H1 (cell line): Measurements from ENCODE around the gene CTLA4. TPM values are rescaled to one million over a fixed set of nuclear protein-coding genes. Genes with fewer than 3 reads are reported as not detected.

Source experiments
- CHD2 ChIP-seq: IDR thresholded peaks from 2 replicates; pipeline ENCODE4 v1.6.1; 2012; ENCODE audit warnings: low read length, improper control_type of control experiment
- HDAC2 ChIP-seq, 2 experiments: fragments of 300-600 bp in 1 of 2; sonication (generic) in 1 of 2; IDR thresholded peaks; 2 replicates each; pipeline ENCODE4 v1.6.1; 2011 to 2012; ENCODE audit warnings: low read depth in 2 of 2, low read length in 2 of 2, mild to moderate bottlenecking in 2 of 2, moderate library complexity in 2 of 2, borderline replicate concordance in 1 of 2, inconsistent platforms in 1 of 2
- SIRT6 ChIP-seq: IDR thresholded peaks from one replicate; pipeline ENCODE4 v1.7.1; 2012; ENCODE audit warnings: low read length, inconsistent platforms
- SP4 ChIP-seq: IDR thresholded peaks from 2 replicates; pipeline ENCODE4 v1.6.1; 2012; ENCODE audit warnings: low read length, inconsistent platforms
- USF2 ChIP-seq: IDR thresholded peaks from 2 replicates; pipeline ENCODE4 v1.6.1; 2011; ENCODE audit warnings: low read length, improper control_type of control experiment
- polyA plus RNA-seq, 7 experiments: library from polyadenylated mRNA; depleted of rRNA in 3 of 7; stranded (reverse) in 5 of 7; unstranded in 2 of 7; fragments of >200 nt in 5 of 7; fragments of 200-250 nt in 2 of 7; gene quantifications; 1 replicate in 5 of 7; 2 replicates in 1 of 7; 4 replicates in 1 of 7; pipeline versions ENCODE4 v1.2.1 to v1.2.3, GENCODE V29; 2011 to 2013; ENCODE audit warnings: missing spikeins in 2 of 7, mixed read lengths in 2 of 7
- total RNA-seq: library from RNA; stranded (reverse); fragmentation: NEBNext Ultra II Directional; extraction: Animal tissue kit (Norgen Biotek cat#: 25700); gene quantifications from 2 replicates; pipeline ENCODE4 v1.2.1, GENCODE V29; 2021

The CTLA4 gene
- total and polyA plus RNA-seq, 2 of the 8 experiments (the other 6 are each of a cell fraction or from before 2014, with no cell fraction given): not detected

- TF ChIP-seq HDAC2 (IDR thresholded peaks at IDR 0.05; ENCODE audit: borderline replicate concordance in 1 of 2, low read depth in 2 of 2, low read length in 2 of 2) (no peak), SP4 (no peak), USF2 (no peak), SIRT6 (no peak), CHD2 (no peak)
These were observed 5.9 kb downstream of the CTLA4 start (continued) for GRCh38 chr2:203873461-203873860.
